ENCODE results near the gene CEP120. TPM values are rescaled to one million over a fixed set of nuclear protein-coding genes. Genes with fewer than 3 reads are reported as not detected.

Gene CEP120
- total RNA-seq, 4 donors from 2014 or later: 14.3 to 24.1 (median 15.8) TPM

DNA sequence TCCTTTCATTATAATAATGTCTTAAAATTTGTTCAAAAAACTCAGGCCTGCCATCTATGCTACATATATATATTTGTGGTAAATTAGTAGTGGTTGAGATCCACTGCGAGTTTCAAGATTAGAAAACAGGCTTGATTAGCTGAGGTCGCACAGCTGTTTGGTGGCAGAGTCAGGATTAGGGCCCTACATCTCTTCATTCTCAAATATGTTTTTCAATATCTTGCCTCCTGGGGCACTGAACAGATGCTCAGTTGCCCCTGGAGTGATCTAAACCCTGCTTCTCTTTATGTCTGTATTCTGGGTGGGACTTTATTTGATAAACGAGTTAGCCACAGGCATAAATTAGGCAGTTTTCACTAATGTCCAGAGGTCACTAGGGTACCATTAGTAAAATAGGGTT, 27.8 kb upstream of the CEP120 start:
- TF ChIP-seq CTCF (IDR thresholded peaks at IDR 0.05) (no peak), POLR2AphosphoS5 (IDR thresholded peaks at IDR 0.05) (no peak)
- Histone ChIP-seq H3K4me3 (no peak overlapping the region), H3K4me1 (peaks cover 0 to 13% (median 7%) of the 10 kb centered on the region in 4 donors), H3K36me3 (no peaks in the 10 kb centered on the region), H3K27ac (replicated peaks in 1 of 4) (no peak overlapping the region), H3K27me3 (no peaks in the 10 kb centered on the region), H3K9me3 (no peaks in the 10 kb centered on the region)
- WGBS: 91% methylated on average over 3 of the region's 3 CpGs
- intact Hi-C loops (cut with DNase I): no loop called here
- DNase-seq (ENCODE audit: extremely low spot score): no peak

DNA sequence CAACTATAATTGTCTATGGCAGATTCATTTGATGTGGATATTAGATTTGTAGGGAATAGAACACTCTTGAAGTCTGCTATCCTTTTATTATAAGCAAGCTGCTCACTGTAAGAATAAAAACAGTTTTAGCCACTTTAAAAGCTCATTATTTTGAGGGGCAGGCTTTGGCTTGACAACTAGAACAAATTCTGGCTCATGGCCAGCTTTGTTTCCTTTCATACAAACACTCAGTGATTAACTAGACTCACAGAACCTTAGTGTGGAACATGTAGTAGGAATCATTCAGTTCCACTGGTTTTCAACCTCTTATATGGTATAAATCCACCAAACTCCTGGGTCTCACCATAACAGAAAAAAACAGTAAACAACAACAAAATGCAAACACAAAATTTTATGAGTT, 27.4 kb upstream of the CEP120 start:
- Histone ChIP-seq H3K27me3 (no peaks in the 10 kb centered on the region), H3K36me3 (no peaks in the 10 kb centered on the region), H3K4me3 (no peak overlapping the region), H3K4me1 (peaks cover 0 to 13% (median 7%) of the 10 kb centered on the region in 4 donors), H3K9me3 (no peaks in the 10 kb centered on the region), H3K27ac (replicated peaks in 1 of 4) (no peak overlapping the region)
- intact Hi-C loops (cut with DNase I): no loop called here
- DNase-seq (ENCODE audit: extremely low spot score): no peak
- TF ChIP-seq POLR2AphosphoS5 (IDR thresholded peaks at IDR 0.05) (no peak), EP300 (IDR thresholded peaks at IDR 0.05) (no peak), CTCF (IDR thresholded peaks at IDR 0.05) (no peak), POLR2A (IDR thresholded peaks at IDR 0.05; ENCODE audit: low read depth) (no peak)

DNA sequence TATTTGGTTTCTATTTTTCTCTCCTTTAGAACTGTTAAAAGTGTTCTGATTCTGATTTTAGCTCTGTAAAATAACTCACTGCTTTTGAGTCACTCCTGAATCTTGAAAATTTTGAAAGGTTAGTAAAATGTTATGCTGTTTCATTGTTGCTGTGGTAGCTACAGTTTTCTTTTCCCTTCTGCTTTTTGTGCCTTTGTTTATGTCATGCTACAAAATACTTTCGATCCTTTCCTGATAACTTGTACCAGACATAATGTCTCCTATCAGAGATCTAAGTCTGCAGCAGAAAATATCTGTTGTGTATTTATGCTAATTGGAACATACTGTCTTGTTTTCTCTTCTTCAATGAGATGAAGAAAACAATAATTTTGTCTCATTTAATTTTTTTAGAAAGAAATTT, 26.9 kb upstream of the CEP120 start:
- WGBS: 43% methylated on average over 1 of the region's 1 CpG
- no peaks in the 10 kb centered on the region for H3K9me3 ChIP-seq
- H3K4me3 ChIP-seq: no peak overlapping the region
- no peak for TF ChIP-seq POLR2A (IDR thresholded peaks at IDR 0.05; ENCODE audit: low read depth)
- no peak for DNase-seq (ENCODE audit: extremely low spot score)
- no peak overlapping the region for H3K27ac ChIP-seq (replicated peaks in 1 of 4)
- intact Hi-C loops (cut with DNase I): no loop called here
- H3K27me3 ChIP-seq: no peaks in the 10 kb centered on the region
- H3K4me1 ChIP-seq: peaks cover 0 to 13% (median 7%) of the 10 kb centered on the region in 4 donors
- H3K36me3 ChIP-seq: no peaks in the 10 kb centered on the region

GRCh38 chr5:123449424-123449974, 26.3 kb upstream of the CEP120 start:
- no peaks in the 10 kb centered on the region for H3K36me3 ChIP-seq
- WGBS: 93% methylated on average over 2 of the region's 2 CpGs
- DNase-seq (ENCODE audit: extremely low spot score): no peak
- no peaks in the 10 kb centered on the region for H3K27me3 ChIP-seq
- no peak for TF ChIP-seq POLR2A (IDR thresholded peaks at IDR 0.05; ENCODE audit: low read depth)
- TF ChIP-seq POLR2AphosphoS5 (IDR thresholded peaks at IDR 0.05): no peak
- TF ChIP-seq CTCF (IDR thresholded peaks at IDR 0.05): no peak
- intact Hi-C loops (cut with DNase I): no loop called here
- H3K4me3 ChIP-seq: no peak overlapping the region
- no peaks in the 10 kb centered on the region for H3K9me3 ChIP-seq
- no peak overlapping the region for H3K27ac ChIP-seq (replicated peaks in 1 of 4)
- H3K4me1 ChIP-seq: peaks cover 0 to 13% (median 7%) of the 10 kb centered on the region in 4 donors

DNA sequence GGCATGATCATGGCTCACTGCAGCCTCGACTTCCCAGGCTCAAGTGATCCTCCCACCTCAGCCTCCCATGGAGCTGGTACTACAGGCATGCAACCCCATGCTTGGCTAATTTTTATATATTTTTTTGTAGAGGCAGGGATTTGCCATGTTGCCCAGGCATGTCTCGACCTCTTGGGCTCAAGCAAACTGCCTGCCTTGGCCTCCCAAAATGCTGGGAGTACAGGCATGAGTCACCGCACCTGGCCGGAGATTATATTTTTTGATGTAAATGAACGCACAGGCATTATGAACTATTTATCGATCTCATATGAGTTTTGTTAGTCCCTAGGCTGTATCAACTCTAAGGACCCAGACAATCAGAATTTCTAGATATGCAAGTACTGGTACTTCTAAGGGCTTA, 25.5 kb upstream of the CEP120 start:
- WGBS: 98% methylated on average over 6 of the region's 6 CpGs
- TF ChIP-seq EP300 (IDR thresholded peaks at IDR 0.05): no peak
- TF ChIP-seq CTCF (IDR thresholded peaks at IDR 0.05): no peak
- TF ChIP-seq POLR2AphosphoS5 (IDR thresholded peaks at IDR 0.05): no peak
- no peak for TF ChIP-seq POLR2A (IDR thresholded peaks at IDR 0.05; ENCODE audit: low read depth)
- H3K4me3 ChIP-seq: no peak overlapping the region

More for the DNA sequence above, 25.5 kb upstream of the CEP120 start:
- no peaks in the 10 kb centered on the region for H3K27me3 ChIP-seq
- H3K27ac ChIP-seq (replicated peaks in 1 of 4): no peak overlapping the region
- intact Hi-C loops (cut with DNase I): no loop called here
- H3K36me3 ChIP-seq: no peaks in the 10 kb centered on the region
- H3K4me1 ChIP-seq: peaks cover 0 to 13% (median 7%) of the 10 kb centered on the region in 4 donors
- DNase-seq (ENCODE audit: extremely low spot score): no peak
- H3K9me3 ChIP-seq: no peaks in the 10 kb centered on the region

Data from esophagus muscularis mucosa (tissue), 4 donors.